CD4-positive, alpha-beta T cell (primary cell): Measurements from ENCODE around the gene ZNF581. TPM values are rescaled to one million over a fixed set of nuclear protein-coding genes. Genes with fewer than 3 reads are reported as not detected.

Source experiments
- ATAC-seq: fragments of 200-7000 bp; cut with Tn5 transposase; one replicate; pipeline ENCODE4 v1.10.0; 2022; ENCODE audit warnings: mild to moderate bottlenecking; ENCODE audit not compliant: poor library complexity
- CTCF ChIA-PET: fragments of 350-600 bp; sonication (Branson Sonifier 250); formaldehyde crosslinking; loops from one replicate; lab custom pipeline; 2021; ENCODE audit warnings: antibody characterized with exemption, inconsistent platforms; lab: Charles Lee
- POLR2A ChIA-PET: fragments of 350-600 bp; sonication (Branson Sonifier 250); formaldehyde crosslinking; loops from one replicate; lab custom pipeline; 2021; ENCODE audit warnings: antibody characterized with exemption, inconsistent platforms; lab: Charles Lee
- DNase-seq, 14 experiments: peaks; one replicate each; pipeline ENCODE4 v3.0.0-alpha.2; 2013 to 2020; ENCODE audit warnings: mixed read lengths in 2 of 14
- H3K27ac ChIP-seq, 2 donors: one replicate each; pipeline versions ENCODE4 v1.5.1 to v1.7.0; 2013; ENCODE audit warnings: low read length in 2 of 2, low read depth in 1 of 2, mild to moderate bottlenecking in 1 of 2
- H3K27me3 ChIP-seq, 2 experiments: 1 replicate in 1 of 2; 2 replicates in 1 of 2; pipeline versions ENCODE4 v1.6.1 to v1.7.0; 2013; ENCODE audit warnings: low read length in 2 of 2, control low read depth in 1 of 2, mild to moderate bottlenecking in 1 of 2, moderate library complexity in 1 of 2; ENCODE audit not compliant: insufficient read depth in 2 of 2, control insufficient read depth in 1 of 2
- H3K36me3 ChIP-seq: one replicate; pipeline ENCODE4 v1.6.1; 2013; ENCODE audit warnings: low read length, control low read depth; ENCODE audit not compliant: insufficient read depth
- H3K4me1 ChIP-seq: one replicate; pipeline ENCODE4 v1.6.1; 2013; ENCODE audit warnings: low read length, control low read depth; ENCODE audit not compliant: insufficient read depth
- H3K4me3 ChIP-seq: one replicate; pipeline ENCODE4 v1.5.1; 2013; ENCODE audit warnings: mild to moderate bottlenecking, low read length, moderate library complexity
- H3K9me3 ChIP-seq, 2 experiments: 1 replicate in 1 of 2; 2 replicates in 1 of 2; pipeline versions ENCODE4 v1.6.1 to v1.7.0; 2013; ENCODE audit warnings: low read length in 2 of 2, mild to moderate bottlenecking in 2 of 2, control low read depth in 1 of 2, moderate library complexity in 1 of 2; ENCODE audit not compliant: control insufficient read depth in 1 of 2, insufficient read depth in 1 of 2
- H3K27ac Mint-ChIP-seq: one replicate; pipeline ENCODE4 v1.8.0; 2020; ENCODE audit warnings: mixed read lengths
- H3K27me3 Mint-ChIP-seq: one replicate; pipeline ENCODE4 v1.8.0; 2021; ENCODE audit warnings: mixed read lengths
- H3K36me3 Mint-ChIP-seq: one replicate; pipeline ENCODE4 v1.8.0; 2021; ENCODE audit warnings: low read depth, mixed read lengths
- H3K4me1 Mint-ChIP-seq: one replicate; pipeline ENCODE4 v1.8.0; 2021; ENCODE audit warnings: low read depth, mixed read lengths
- H3K4me3 Mint-ChIP-seq: one replicate; pipeline ENCODE4 v1.8.0; 2020; ENCODE audit warnings: mild to moderate bottlenecking, mixed read lengths
- H3K9me3 Mint-ChIP-seq: one replicate; pipeline ENCODE4 v1.8.0; 2020; ENCODE audit warnings: mixed read lengths
- CTCF ChIP-seq: fragments of 200-600 bp; IDR thresholded peaks from one replicate; pipeline ENCODE4 v1.8.0; 2022; ENCODE audit warnings: antibody characterized with exemption, mild to moderate bottlenecking
- intact Hi-C, 2 experiments: fragments of 100-400 bp; cut with DNase I in 1 of 2; cut with micrococcal nuclease in 1 of 2; formaldehyde crosslinking; loops; one replicate each; pipeline versions ENCODE4 v1.15.1 to v1.9.0; 2023 to 2025; cut with DNase I, micrococcal nuclease
- total RNA-seq, 174 experiments: library from RNA in 2 of 174; stranded (reverse) in 2 of 174; gene quantifications; one replicate each; pipeline ENCODE4 v1.2.3 and lab custom pipeline; 2021 to 2026

The ZNF581 gene
- total RNA-seq, 2 experiments from 2014 or later: 23.1 to 24.7 TPM

GRCh38 chr19:55676383-55676782, 32.9 kb downstream of the ZNF581 start:
- ChIA-PET CTCF (interaction anchor here (0.9 kb wide), 1 partner anchor 27 kb away, joined by 5 read pairs; no protein-coding TSS in a partner anchor), POLR2A (interaction anchor here (0.7 kb wide), 1 partner anchor 200 kb away, joined by 3 read pairs; no protein-coding TSS in a partner anchor)
- Mint-ChIP-seq H3K4me1 (peaks cover 40% of the 10 kb centered on the region), H3K4me3 (peak overlapping the region; percentile 95), H3K36me3 (peaks cover 79% of the 10 kb centered on the region), H3K27ac (peak overlapping the region; percentile 90), H3K9me3 (no peaks in the 10 kb centered on the region), H3K27me3 (no peaks in the 10 kb centered on the region)
- H3K27me3 ChIP-seq: no peaks in the 10 kb centered on the region
- no peak overlapping the region for H3K4me3 ChIP-seq
- ATAC-seq (no peak), DNase-seq (no peak)
- intact Hi-C loops: loop anchor here in 1 of 2 experiments (10.0 kb wide), 1 partner anchor 638 kb away; the partner anchor contains the start of gene ZSCAN5A
- no peak for TF ChIP-seq CTCF
- H3K9me3 ChIP-seq: no peaks in the 10 kb centered on the region
- H3K4me1 ChIP-seq: peaks cover 63% of the 10 kb centered on the region
- no peak overlapping the region for H3K27ac ChIP-seq
- H3K36me3 ChIP-seq: peaks cover 54% of the 10 kb centered on the region

- no peaks in the 10 kb centered on the region for H3K9me3 ChIP-seq
- no peak overlapping the region for H3K27ac ChIP-seq
- Mint-ChIP-seq H3K4me3 (peak overlapping the region; percentile 95), H3K27me3 (no peaks in the 10 kb centered on the region), H3K4me1 (peaks cover 38% of the 10 kb centered on the region), H3K27ac (peak overlapping the region; percentile 90), H3K36me3 (peaks cover 79% of the 10 kb centered on the region), H3K9me3 (no peaks in the 10 kb centered on the region)
- ChIA-PET CTCF (no interaction called here), POLR2A (no interaction called here)
- peaks cover 63% of the 10 kb centered on the region for H3K4me1 ChIP-seq
- no peaks in the 10 kb centered on the region for H3K27me3 ChIP-seq
- DNase-seq: no peak
- peaks cover 57% of the 10 kb centered on the region for H3K36me3 ChIP-seq
- H3K4me3 ChIP-seq: no peak overlapping the region
- no peak for ATAC-seq
- TF ChIP-seq CTCF: no peak
- intact Hi-C loops: loop anchor here in 1 of 2 experiments (10.0 kb wide), 1 partner anchor 638 kb away; the partner anchor contains the start of gene ZSCAN5A
Observed at GRCh38 chr19:55676889-55677505, 33.5 kb downstream of the ZNF581 start.

- peak overlapping the region; percentile 90 for H3K27ac Mint-ChIP-seq
- intact Hi-C loops: loop anchor here in 1 of 2 experiments (10.0 kb wide), 1 partner anchor 637 kb away; the partner anchor contains the start of gene ZSCAN5A
- Histone ChIP-seq H3K27ac (no peak overlapping the region), H3K9me3 (no peaks in the 10 kb centered on the region), H3K27me3 (no peaks in the 10 kb centered on the region), H3K4me1 (peaks cover 63% of the 10 kb centered on the region), H3K36me3 (peaks cover 62% of the 10 kb centered on the region), H3K4me3 (no peak overlapping the region)
- no peaks in the 10 kb centered on the region for H3K9me3 Mint-ChIP-seq
- no peak for TF ChIP-seq CTCF
- peaks cover 38% of the 10 kb centered on the region for H3K4me1 Mint-ChIP-seq
- ATAC-seq (no peak), DNase-seq (no peak)
- ChIA-PET CTCF (no interaction called here), POLR2A (no interaction called here)
- H3K27me3 Mint-ChIP-seq: no peaks in the 10 kb centered on the region
- peak overlapping the region; percentile 95 for H3K4me3 Mint-ChIP-seq
- peaks cover 78% of the 10 kb centered on the region for H3K36me3 Mint-ChIP-seq
Observed at GRCh38 chr19:55677572-55678028, 34.2 kb downstream of the ZNF581 start.
